ENCODE results near the gene CPT1B. TPM values are rescaled to one million over a fixed set of nuclear protein-coding genes. Genes with fewer than 3 reads are reported as not detected.

CPT1B gene
- polyA plus RNA-seq, 1 donor from 2014 or later: 72.4 TPM

DNA sequence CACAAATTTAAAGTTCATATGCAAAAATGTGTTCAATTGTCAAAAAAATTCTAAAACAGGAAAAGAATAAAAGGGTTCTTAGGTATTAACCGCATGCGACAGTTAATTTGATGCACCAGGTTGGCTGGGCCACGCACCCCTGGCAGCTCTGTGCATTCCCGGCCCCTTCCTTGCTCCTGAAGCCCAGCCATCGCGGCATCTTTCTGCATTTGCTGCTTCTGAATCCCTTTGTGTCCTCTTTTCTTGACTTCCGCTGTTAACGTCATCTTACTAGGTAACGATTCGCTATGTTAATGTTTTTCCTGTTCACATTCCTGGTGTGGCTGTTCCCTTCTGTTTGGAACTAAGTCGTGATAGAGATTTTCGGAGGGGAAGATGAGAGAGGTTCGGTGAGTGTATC, 40.5 kb downstream of the CPT1B start:
- H3K36me3 ChIP-seq (ENCODE audit: insufficient read depth, low read length): no peaks in the 10 kb centered on the region
- no peak overlapping the region for H3K4me3 ChIP-seq (ENCODE audit: low read length)
- H3K27ac ChIP-seq (ENCODE audit: low read length): no peak overlapping the region
- TF ChIP-seq EP300 (conservative IDR thresholded peaks at IDR 0.05; ENCODE audit: poor library complexity, severe bottlenecking): no peak
- TF ChIP-seq, protein P1, sequence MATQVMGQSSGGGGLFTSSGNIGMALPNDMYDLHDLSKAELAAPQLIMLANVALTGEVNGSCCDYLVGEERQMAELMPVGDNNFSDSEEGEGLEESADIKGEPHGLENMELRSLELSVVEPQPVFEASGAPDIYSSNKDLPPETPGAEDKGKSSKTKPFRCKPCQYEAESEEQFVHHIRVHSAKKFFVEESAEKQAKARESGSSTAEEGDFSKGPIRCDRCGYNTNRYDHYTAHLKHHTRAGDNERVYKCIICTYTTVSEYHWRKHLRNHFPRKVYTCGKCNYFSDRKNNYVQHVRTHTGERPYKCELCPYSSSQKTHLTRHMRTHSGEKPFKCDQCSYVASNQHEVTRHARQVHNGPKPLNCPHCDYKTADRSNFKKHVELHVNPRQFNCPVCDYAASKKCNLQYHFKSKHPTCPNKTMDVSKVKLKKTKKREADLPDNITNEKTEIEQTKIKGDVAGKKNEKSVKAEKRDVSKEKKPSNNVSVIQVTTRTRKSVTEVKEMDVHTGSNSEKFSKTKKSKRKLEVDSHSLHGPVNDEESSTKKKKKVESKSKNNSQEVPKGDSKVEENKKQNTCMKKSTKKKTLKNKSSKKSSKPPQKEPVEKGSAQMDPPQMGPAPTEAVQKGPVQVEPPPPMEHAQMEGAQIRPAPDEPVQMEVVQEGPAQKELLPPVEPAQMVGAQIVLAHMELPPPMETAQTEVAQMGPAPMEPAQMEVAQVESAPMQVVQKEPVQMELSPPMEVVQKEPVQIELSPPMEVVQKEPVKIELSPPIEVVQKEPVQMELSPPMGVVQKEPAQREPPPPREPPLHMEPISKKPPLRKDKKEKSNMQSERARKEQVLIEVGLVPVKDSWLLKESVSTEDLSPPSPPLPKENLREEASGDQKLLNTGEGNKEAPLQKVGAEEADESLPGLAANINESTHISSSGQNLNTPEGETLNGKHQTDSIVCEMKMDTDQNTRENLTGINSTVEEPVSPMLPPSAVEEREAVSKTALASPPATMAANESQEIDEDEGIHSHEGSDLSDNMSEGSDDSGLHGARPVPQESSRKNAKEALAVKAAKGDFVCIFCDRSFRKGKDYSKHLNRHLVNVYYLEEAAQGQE (IDR thresholded peaks at IDR 0.05; ENCODE audit: borderline replicate concordance): no peak
- TF ChIP-seq POLR2AphosphoS5 (IDR thresholded peaks at IDR 0.05): no peak
- TF ChIP-seq, protein P2, sequence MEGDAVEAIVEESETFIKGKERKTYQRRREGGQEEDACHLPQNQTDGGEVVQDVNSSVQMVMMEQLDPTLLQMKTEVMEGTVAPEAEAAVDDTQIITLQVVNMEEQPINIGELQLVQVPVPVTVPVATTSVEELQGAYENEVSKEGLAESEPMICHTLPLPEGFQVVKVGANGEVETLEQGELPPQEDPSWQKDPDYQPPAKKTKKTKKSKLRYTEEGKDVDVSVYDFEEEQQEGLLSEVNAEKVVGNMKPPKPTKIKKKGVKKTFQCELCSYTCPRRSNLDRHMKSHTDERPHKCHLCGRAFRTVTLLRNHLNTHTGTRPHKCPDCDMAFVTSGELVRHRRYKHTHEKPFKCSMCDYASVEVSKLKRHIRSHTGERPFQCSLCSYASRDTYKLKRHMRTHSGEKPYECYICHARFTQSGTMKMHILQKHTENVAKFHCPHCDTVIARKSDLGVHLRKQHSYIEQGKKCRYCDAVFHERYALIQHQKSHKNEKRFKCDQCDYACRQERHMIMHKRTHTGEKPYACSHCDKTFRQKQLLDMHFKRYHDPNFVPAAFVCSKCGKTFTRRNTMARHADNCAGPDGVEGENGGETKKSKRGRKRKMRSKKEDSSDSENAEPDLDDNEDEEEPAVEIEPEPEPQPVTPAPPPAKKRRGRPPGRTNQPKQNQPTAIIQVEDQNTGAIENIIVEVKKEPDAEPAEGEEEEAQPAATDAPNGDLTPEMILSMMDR (IDR thresholded peaks at IDR 0.05; ENCODE audit: poor library complexity, severe bottlenecking): no peak
- TF ChIP-seq RAD21 (conservative IDR thresholded peaks at IDR 0.05): no peak
- no peak for TF ChIP-seq SMC3 (conservative IDR thresholded peaks at IDR 0.05; ENCODE audit: poor library complexity)
- no peak for TF ChIP-seq MXI1 (conservative IDR thresholded peaks at IDR 0.05; ENCODE audit: poor library complexity, severe bottlenecking)
- no peak for TF ChIP-seq TAF1 (IDR thresholded peaks at IDR 0.05; ENCODE audit: low read depth)
- no peak for TF ChIP-seq EZH2 (IDR thresholded peaks at IDR 0.05; ENCODE audit: borderline replicate concordance, insufficient read depth, low read length, poor library complexity, severe bottlenecking)
- no peaks in the 10 kb centered on the region for H4K20me1 ChIP-seq (ENCODE audit: insufficient read depth)
- H3K27me3 ChIP-seq (ENCODE audit: insufficient read depth, low read depth, low read length): no peaks in the 10 kb centered on the region
- no peaks in the 10 kb centered on the region for H3K9me2 ChIP-seq (ENCODE audit: insufficient read depth, low read length)
- H3F3A ChIP-seq (ENCODE audit: insufficient read depth, low read length, poor library complexity, severe bottlenecking): no peaks in the 10 kb centered on the region
- no peak overlapping the region for H3K4me2 ChIP-seq (ENCODE audit: low read length)
- H2AFZ ChIP-seq (ENCODE audit: low read depth, low read length): no peak overlapping the region
- no peak overlapping the region for H3K9ac ChIP-seq (ENCODE audit: low read length)
- H3K79me2 ChIP-seq (replicated peaks; ENCODE audit: insufficient read depth, low read length): no peaks in the 10 kb centered on the region
- no peaks in the 10 kb centered on the region for H3K9me3 ChIP-seq (ENCODE audit: low read length)

DNA sequence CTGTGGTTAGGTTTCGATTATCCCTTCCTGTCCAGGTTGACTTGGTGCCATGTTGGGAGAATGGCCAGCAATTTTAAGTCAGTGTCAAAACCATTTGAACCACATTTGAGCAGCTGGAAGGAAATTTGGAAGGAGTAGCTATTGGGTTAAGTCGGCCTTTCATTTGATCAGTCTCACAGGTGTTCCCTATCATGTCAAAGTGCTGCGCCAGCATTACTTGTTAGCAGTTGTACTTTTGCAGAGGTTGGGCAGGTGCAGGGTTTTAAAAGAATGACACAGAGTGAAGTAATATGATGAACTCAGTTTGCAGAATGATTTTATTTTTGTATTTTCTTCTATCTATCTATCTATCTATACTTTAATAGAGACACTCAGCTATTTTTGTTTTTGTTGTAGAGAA, 42.0 kb downstream of the CPT1B start:
- Histone ChIP-seq H3K27me3 (ENCODE audit: insufficient read depth, low read depth, low read length) (peaks cover 15% of the 10 kb centered on the region), H3K4me3 (ENCODE audit: low read length) (no peak overlapping the region), H3K9ac (ENCODE audit: low read length) (no peak overlapping the region), H3K36me3 (ENCODE audit: insufficient read depth, low read length) (no peaks in the 10 kb centered on the region), H3K9me3 (ENCODE audit: low read length) (no peaks in the 10 kb centered on the region), H3K79me2 (replicated peaks; ENCODE audit: insufficient read depth, low read length) (no peaks in the 10 kb centered on the region), H2AFZ (ENCODE audit: low read depth, low read length) (no peak overlapping the region), H4K20me1 (ENCODE audit: insufficient read depth) (no peaks in the 10 kb centered on the region), H3K27ac (ENCODE audit: low read length) (no peak overlapping the region), H3F3A (ENCODE audit: insufficient read depth, low read length, poor library complexity, severe bottlenecking) (no peaks in the 10 kb centered on the region), H3K9me2 (ENCODE audit: insufficient read depth, low read length) (no peaks in the 10 kb centered on the region), H3K4me2 (ENCODE audit: low read length) (no peak overlapping the region)
- TF ChIP-seq RAD21 (conservative IDR thresholded peaks at IDR 0.05) (no peak), EP300 (conservative IDR thresholded peaks at IDR 0.05; ENCODE audit: poor library complexity, severe bottlenecking) (no peak), EZH2 (IDR thresholded peaks at IDR 0.05; ENCODE audit: borderline replicate concordance, insufficient read depth, low read length, poor library complexity, severe bottlenecking) (no peak), SMC3 (conservative IDR thresholded peaks at IDR 0.05; ENCODE audit: poor library complexity) (no peak), TAF1 (IDR thresholded peaks at IDR 0.05; ENCODE audit: low read depth) (no peak), POLR2AphosphoS5 (IDR thresholded peaks at IDR 0.05) (no peak)
- TF ChIP-seq, protein P1 (IDR thresholded peaks at IDR 0.05; ENCODE audit: borderline replicate concordance): no peak

Data from neural cell (in vitro differentiated cells).